Dendritic cell treated with granulocyte-macrophage colony-stimulating factor and Interleukin-4, amounts not matched to agents 40 ng/mL and 50 ng/mL, for 4 days (primary cell): ENCODE results near the gene APOBEC3B.

Experiments
- H3K27ac Mint-ChIP-seq: one replicate; pipeline ENCODE4 v1.8.0; 2022; ENCODE audit warnings: mild to moderate bottlenecking, mixed read lengths
- H3K27me3 Mint-ChIP-seq: one replicate; pipeline ENCODE4 v1.8.0; 2022; ENCODE audit warnings: mild to moderate bottlenecking, mixed read lengths
- H3K36me3 Mint-ChIP-seq: one replicate; pipeline ENCODE4 v1.8.0; 2022; ENCODE audit warnings: low read depth, mixed read lengths
- H3K4me1 Mint-ChIP-seq: one replicate; pipeline ENCODE4 v1.8.0; 2022; ENCODE audit warnings: low read depth, mixed read lengths
- H3K4me3 Mint-ChIP-seq: one replicate; pipeline ENCODE4 v1.8.0; 2022; ENCODE audit warnings: mild to moderate bottlenecking, moderate library complexity, mixed read lengths
- H3K9me3 Mint-ChIP-seq: one replicate; pipeline ENCODE4 v1.8.0; 2022; ENCODE audit warnings: mixed read lengths
- intact Hi-C: fragments of 100-400 bp; cut with micrococcal nuclease; formaldehyde crosslinking; loops from one replicate; pipeline ENCODE4 v1.15.0; 2022

APOBEC3B gene

DNA sequence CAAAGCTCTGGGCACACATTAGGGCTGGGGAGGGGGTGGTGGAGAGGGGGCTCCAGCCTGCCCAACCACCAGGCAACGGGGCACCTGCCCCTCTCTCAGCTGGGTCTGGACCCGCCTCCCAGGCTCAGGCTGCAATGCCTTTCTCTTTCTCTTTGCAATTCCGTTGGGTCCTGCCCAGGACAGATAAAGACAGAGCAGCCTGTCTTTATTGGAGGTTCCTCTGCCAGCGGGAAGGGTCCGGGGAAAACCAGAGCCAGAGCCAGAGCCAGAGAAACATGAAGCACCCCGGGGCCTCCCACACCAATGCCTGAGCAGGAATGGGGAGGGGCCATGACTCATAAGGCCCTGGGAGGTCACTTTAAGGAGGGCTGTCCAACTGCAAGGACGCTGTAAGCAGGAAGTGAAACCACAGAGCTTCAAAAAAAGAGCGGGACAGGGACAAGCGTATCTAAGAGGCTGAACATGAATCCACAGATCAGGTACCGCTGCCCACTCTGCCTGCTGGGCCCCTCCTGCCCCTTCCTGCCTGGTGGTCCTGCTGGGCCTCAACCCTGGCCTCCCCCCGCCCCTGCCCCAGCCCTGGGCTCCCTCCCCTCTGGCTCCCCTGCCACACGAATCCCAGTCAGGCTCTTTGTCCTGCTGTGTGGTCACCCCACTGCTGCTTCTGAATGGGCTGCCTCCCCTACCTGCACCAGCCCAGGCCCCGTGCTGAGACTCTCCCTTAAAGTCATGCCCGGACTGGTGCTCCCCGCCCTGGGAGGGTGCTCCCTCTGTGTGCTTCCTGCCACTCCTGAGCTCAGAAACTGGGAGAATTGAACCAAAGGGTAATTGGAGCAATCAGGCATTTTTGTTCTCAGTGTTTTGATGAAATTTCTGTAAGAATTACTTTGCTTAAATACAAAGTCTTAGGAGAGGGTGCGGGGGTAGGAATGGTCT is at the start of gene APOBEC3B:
Gene APOBEC3B, plus strand, starts transcription at position 356 of the 936 bp plus-strand sequence. Its CDS starts 107 bp downstream, at position 463.
- H3K9me3 Mint-ChIP-seq = peaks cover 10% of the 10 kb centered on the region
- peaks cover 21% of the 10 kb centered on the region for H3K27me3 Mint-ChIP-seq
- intact Hi-C loops = no loop called here
- peak within 1 kb of the TSS; percentile 74 for H3K4me3 Mint-ChIP-seq
- peak within 1 kb of the TSS; percentile 84 for H3K27ac Mint-ChIP-seq
- peaks cover 30% of the 10 kb centered on the region for H3K4me1 Mint-ChIP-seq
- peaks cover 6% of the 10 kb centered on the region for H3K36me3 Mint-ChIP-seq

DNA sequence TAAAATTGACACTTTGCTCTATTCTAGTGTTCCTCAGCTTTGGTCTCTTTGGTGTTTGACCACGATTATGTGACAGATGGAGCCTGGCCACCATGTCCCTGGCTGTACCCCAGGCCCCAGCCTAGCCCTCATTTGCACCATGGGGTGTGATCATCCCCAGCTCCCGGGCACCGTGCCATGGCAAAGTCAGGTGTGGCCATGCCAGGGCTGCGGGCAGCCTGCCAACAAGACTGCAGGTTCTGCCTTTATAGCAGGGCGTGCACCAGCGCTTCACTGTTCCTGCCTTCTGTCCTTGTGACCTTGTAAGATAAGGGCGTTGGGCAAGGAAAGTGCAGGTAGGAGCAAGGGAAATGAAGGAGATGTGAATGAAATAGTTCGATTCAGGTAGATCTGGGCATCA is 47.1 kb upstream of the APOBEC3B start:
- peaks cover 43% of the 10 kb centered on the region for H3K4me1 Mint-ChIP-seq
- no peaks in the 10 kb centered on the region for H3K9me3 Mint-ChIP-seq
- H3K27ac Mint-ChIP-seq = no peak overlapping the region
- H3K4me3 Mint-ChIP-seq = no peak overlapping the region
- intact Hi-C loops = no loop called here
- peaks cover 74% of the 10 kb centered on the region for H3K27me3 Mint-ChIP-seq
- H3K36me3 Mint-ChIP-seq = no peaks in the 10 kb centered on the region

DNA sequence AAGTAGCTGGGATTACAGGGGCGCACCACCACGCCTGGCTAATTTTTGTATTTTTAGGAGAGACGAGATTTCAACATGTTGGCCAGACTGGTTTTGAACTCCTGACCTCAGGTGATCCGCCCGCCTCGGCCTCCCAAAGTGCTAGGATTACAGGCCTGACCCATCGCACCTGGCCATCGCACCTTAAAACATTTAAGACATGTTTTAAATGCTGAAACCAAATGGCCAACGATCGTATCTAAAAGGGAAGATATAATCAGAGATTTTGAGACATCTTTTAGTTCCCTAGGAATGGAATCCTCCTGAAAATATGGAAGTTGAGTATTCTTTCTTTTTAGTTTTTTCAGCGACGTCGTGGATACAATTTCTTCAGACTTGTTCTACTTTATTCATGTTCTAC is 46.5 kb upstream of the APOBEC3B start:
- Mint-ChIP-seq H3K9me3 (no peaks in the 10 kb centered on the region), H3K36me3 (no peaks in the 10 kb centered on the region), H3K4me3 (no peak overlapping the region), H3K27ac (no peak overlapping the region), H3K4me1 (peaks cover 43% of the 10 kb centered on the region), H3K27me3 (peaks cover 68% of the 10 kb centered on the region)
- intact Hi-C loops = no loop called here

DNA sequence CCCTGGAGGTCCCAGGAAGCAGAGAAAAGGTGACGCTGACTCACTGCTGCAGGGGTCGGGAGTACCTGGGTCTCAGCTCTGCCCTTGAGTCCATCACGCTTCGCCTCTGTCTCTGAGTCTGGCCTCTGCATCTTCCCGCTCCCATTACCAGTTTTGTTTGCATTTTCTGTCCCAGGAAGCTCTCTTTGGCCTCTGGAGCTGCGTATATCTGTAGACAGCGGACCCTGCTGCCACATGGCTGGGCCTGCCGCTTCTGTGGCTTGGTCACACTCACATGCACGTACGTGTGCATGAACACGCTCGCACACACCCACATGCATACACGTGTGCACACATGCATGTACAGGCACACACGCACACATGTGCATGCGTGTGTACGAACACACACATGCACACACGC is 45.6 kb upstream of the APOBEC3B start:
- Mint-ChIP-seq H3K9me3 (no peaks in the 10 kb centered on the region), H3K4me1 (peaks cover 49% of the 10 kb centered on the region), H3K27ac (peak overlapping the region; percentile 76), H3K27me3 (peaks cover 65% of the 10 kb centered on the region), H3K4me3 (no peak overlapping the region), H3K36me3 (no peaks in the 10 kb centered on the region)
- intact Hi-C loops = no loop called here

DNA sequence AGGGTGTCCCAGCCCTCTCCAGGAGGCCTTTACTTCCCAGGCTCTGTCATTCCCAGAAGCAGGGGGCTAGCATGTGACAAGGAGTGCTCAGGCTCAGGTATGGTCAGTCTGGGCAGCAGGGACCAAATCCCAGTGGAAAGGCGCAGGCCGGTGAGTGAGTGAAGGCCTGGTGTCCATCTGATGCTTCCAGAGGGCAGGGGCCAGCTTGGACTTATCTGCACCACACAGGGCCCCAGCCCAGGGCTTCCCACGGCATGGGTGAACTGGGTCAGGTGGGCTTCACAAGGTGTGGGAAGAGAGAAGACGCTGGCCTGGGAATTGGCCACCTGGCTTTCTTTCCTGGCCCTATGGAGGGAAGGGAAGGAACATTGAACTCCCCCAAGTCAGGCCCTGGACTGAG is 45.1 kb upstream of the APOBEC3B start:
- H3K36me3 Mint-ChIP-seq = no peaks in the 10 kb centered on the region
- no peaks in the 10 kb centered on the region for H3K9me3 Mint-ChIP-seq
- H3K4me1 Mint-ChIP-seq = peaks cover 53% of the 10 kb centered on the region
- peaks cover 63% of the 10 kb centered on the region for H3K27me3 Mint-ChIP-seq
- peak overlapping the region; percentile 76 for H3K27ac Mint-ChIP-seq
- intact Hi-C loops = no loop called here
- H3K4me3 Mint-ChIP-seq = no peak overlapping the region

DNA sequence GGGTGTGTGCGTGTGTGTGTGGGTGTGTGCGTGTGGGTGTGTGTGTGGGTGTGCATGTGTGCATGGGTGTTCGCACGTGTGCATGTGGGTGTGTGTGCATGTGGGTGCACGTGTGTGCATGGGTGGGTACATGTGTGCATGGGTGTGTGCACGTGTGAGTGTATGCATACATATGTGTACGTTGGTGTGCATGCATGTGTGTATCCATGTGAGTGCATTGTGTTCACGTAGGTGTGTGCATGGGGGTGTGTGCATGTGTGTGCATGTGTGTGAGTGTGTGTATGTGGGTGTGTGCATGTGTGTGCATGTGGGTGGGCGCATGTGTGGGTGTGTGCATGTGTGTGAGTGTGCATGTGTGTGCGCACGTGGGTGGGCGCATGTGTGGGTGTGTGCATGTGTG is 44.6 kb upstream of the APOBEC3B start:
- Mint-ChIP-seq H3K27me3 (peaks cover 60% of the 10 kb centered on the region), H3K27ac (peak overlapping the region; percentile 76), H3K4me1 (peaks cover 58% of the 10 kb centered on the region), H3K9me3 (no peaks in the 10 kb centered on the region), H3K36me3 (no peaks in the 10 kb centered on the region), H3K4me3 (no peak overlapping the region)
- intact Hi-C loops = no loop called here

DNA sequence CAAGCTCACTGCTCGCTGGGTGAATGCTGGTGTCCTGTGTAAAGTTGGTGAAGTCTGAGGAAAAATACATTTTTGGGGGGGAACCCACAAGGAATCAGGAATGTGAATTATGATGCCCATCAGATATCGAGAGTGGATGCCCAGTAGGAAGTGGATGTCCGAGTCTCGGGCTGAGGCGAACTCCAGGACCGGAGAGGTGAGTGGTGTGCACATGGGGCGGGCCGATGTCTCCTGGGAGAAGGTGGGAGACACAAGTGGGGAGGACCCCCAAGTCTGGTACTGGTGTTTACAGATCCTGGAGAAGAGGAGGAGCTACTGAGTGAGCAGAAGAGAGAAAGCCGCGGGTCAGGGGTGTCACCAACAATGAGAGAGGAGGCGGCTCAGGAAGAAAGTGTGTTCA is 43.9 kb upstream of the APOBEC3B start:
- H3K4me1 Mint-ChIP-seq = peaks cover 65% of the 10 kb centered on the region
- peak overlapping the region; percentile 7 for H3K27ac Mint-ChIP-seq
- intact Hi-C loops = no loop called here
- H3K27me3 Mint-ChIP-seq = peaks cover 56% of the 10 kb centered on the region
- H3K4me3 Mint-ChIP-seq = no peak overlapping the region
- H3K36me3 Mint-ChIP-seq = no peaks in the 10 kb centered on the region
- H3K9me3 Mint-ChIP-seq = no peaks in the 10 kb centered on the region

DNA sequence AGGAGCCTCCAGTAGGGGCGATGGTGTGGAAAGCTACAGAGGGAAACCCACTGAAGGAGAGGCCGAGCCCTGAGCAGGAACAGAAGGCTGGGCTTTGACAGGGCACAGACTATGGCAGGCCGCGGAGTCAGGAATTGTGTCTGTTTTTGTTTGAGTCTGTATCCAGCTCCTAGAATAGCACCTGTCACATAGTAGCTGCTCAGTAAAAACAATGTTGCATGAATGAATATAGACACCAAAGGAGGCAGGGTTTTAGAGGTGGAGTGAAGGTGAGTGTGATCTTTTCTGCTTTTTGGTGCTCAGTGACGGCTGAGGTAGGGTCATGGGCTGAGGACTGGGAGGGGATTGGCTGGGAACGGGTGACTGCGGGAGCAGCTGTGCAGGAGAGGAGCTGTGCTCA is 43.2 kb upstream of the APOBEC3B start:
- intact Hi-C loops = no loop called here
- no peaks in the 10 kb centered on the region for H3K36me3 Mint-ChIP-seq
- no peak overlapping the region for H3K27ac Mint-ChIP-seq
- no peak overlapping the region for H3K4me3 Mint-ChIP-seq
- peaks cover 51% of the 10 kb centered on the region for H3K27me3 Mint-ChIP-seq
- no peaks in the 10 kb centered on the region for H3K9me3 Mint-ChIP-seq
- peaks cover 72% of the 10 kb centered on the region for H3K4me1 Mint-ChIP-seq

DNA sequence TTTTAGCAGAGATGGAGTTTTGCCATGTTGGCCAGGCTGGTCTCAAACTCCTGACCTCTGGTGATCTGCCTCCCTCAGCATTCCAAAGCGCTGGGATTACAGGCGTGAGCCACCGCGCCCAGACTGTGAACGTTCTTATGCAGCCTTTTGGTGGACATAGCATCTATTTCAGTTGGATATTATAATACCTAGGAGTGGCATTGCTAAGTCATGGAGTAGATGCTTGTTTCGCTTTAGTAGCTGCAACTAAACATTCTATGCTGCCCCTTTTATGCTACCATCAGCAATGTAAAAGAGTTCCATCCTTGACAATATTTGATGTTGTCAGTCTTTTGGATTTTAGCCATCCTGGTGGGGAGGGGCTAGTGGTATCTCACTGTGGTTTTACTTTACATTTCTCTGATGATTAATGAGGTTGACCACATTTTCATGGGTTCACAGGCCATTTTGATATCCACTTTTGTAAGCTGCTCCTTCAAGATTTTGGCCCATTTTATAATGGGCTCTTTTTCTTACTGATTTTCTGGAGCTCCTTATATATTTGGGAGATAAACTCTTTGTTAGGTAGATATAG is 41.2 kb upstream of the APOBEC3B start:
- H3K36me3 Mint-ChIP-seq = no peaks in the 10 kb centered on the region
- peak overlapping the region; percentile 68 for H3K4me3 Mint-ChIP-seq
- H3K27me3 Mint-ChIP-seq = peaks cover 47% of the 10 kb centered on the region
- H3K27ac Mint-ChIP-seq = peak overlapping the region; percentile 87
- peaks cover 82% of the 10 kb centered on the region for H3K4me1 Mint-ChIP-seq
- intact Hi-C loops = loop anchor here (2.0 to 5.0 kb wide), 3 partner anchors 14 to 70 kb away; no protein-coding TSS in a partner anchor
- peaks cover 8% of the 10 kb centered on the region for H3K9me3 Mint-ChIP-seq

DNA sequence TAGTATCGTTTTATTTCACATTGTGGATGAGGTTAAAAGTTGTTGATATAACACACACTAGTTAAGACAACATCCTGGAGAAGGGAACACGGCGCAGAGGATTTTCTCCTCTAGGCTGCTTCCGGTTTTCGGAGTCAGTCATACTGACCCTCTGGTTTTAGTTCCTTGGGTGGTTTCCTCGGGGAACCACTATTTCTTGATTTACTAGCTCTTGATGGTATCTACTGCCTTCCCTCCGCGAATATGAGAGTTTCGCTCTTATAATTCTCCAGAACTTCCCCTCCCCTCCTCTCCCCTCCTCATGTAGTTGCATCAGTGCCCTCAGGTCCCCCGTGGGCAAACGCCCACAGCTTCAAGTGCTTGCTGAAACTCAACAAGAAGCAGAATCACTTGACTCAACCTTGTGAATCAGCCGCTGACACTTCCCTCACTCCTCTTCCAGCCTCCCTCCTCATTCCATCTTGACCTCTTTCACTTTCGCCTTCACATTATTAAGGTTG is 40.6 kb upstream of the APOBEC3B start:
- Mint-ChIP-seq H3K4me1 (peaks cover 82% of the 10 kb centered on the region), H3K4me3 (peak overlapping the region; percentile 68), H3K27me3 (peaks cover 48% of the 10 kb centered on the region), H3K9me3 (peaks cover 8% of the 10 kb centered on the region), H3K27ac (peak overlapping the region; percentile 87), H3K36me3 (no peaks in the 10 kb centered on the region)
- intact Hi-C loops = loop anchor here (2.0 to 5.0 kb wide), 3 partner anchors 13 to 71 kb away; no protein-coding TSS in a partner anchor

DNA sequence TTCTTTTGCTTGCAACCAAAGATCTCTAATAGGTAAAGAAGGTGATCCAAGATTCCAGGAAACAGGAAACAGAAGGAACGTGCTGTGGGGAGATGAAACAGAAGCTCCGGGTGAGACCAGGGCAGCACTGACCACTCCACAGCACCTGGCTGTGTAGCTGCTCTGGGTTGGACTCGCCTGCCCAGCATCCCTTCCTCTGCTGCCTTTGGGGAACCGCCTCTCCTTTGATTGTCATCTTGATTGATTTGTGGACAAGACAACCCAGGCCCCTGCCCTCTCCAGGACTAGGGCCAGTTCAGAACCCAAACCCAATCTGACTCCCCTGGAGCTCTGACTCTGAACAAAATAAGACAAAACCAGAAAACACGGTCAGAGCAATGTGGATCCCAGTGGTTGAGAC is 39.4 kb upstream of the APOBEC3B start:
- intact Hi-C loops = loop anchor here (5.0 kb wide), 1 partner anchor 35 kb away; no protein-coding TSS in a partner anchor
- Mint-ChIP-seq H3K27ac (peak overlapping the region; percentile 87), H3K27me3 (peaks cover 43% of the 10 kb centered on the region), H3K4me1 (peaks cover 82% of the 10 kb centered on the region), H3K9me3 (peaks cover 8% of the 10 kb centered on the region), H3K4me3 (peak overlapping the region; percentile 15), H3K36me3 (no peaks in the 10 kb centered on the region)

DNA sequence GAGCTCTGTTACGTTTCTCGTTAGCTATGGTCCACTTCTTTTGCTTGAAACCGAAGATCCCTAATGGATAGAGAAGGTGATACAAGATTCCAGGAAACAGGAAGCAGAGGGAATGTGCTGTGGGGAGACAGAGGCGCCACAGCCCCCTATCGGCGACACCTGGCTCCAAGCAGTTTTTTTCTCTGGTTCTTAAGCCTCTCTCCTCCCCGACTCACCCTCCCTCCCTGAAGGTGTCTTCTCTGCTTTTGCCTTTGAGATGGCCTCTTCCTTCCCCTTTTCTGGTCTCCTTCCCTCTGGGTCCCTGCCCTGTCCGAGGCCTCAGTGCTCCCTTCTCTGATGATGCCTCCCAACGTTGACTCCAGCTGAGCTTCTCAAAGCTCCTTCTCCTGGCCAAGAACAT is 38.9 kb upstream of the APOBEC3B start:
- intact Hi-C loops = loop anchor here (5.0 kb wide), 1 partner anchor 34 kb away; no protein-coding TSS in a partner anchor
- Mint-ChIP-seq H3K4me3 (peak overlapping the region; percentile 7), H3K27me3 (peaks cover 42% of the 10 kb centered on the region)

DNA sequence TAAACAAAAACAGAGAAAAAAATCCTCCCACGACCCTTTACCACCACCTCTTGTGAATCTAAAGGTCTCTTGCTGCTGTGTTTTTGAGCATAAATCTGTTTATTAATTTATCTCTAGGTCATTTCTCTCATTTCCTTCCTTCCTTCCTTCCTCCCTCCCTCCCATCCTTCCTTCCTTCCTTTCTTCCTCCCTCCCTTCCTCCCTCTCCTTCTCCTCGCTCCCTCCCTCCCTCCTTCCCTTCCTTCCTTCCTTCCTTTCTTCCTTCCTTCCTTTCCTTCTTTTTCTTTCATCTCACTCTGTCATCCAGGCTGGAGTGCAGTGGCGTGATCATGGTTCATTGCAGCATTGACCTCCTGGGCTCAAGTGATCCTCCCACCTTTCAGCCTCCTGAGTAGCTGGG is 38.3 kb upstream of the APOBEC3B start:
- H3K27ac Mint-ChIP-seq = peak overlapping the region; percentile 87
- peaks cover 82% of the 10 kb centered on the region for H3K4me1 Mint-ChIP-seq
- H3K4me3 Mint-ChIP-seq = no peak overlapping the region
- H3K9me3 Mint-ChIP-seq = peaks cover 8% of the 10 kb centered on the region
- intact Hi-C loops = loop anchor here (5.0 kb wide), 1 partner anchor 33 kb away; no protein-coding TSS in a partner anchor
- peaks cover 41% of the 10 kb centered on the region for H3K27me3 Mint-ChIP-seq
- no peaks in the 10 kb centered on the region for H3K36me3 Mint-ChIP-seq

More for the DNA sequence above, 38.9 kb upstream of the APOBEC3B start:
- H3K36me3 Mint-ChIP-seq = no peaks in the 10 kb centered on the region
- H3K9me3 Mint-ChIP-seq = peaks cover 8% of the 10 kb centered on the region
- peak overlapping the region; percentile 87 for H3K27ac Mint-ChIP-seq
- peaks cover 82% of the 10 kb centered on the region for H3K4me1 Mint-ChIP-seq

DNA sequence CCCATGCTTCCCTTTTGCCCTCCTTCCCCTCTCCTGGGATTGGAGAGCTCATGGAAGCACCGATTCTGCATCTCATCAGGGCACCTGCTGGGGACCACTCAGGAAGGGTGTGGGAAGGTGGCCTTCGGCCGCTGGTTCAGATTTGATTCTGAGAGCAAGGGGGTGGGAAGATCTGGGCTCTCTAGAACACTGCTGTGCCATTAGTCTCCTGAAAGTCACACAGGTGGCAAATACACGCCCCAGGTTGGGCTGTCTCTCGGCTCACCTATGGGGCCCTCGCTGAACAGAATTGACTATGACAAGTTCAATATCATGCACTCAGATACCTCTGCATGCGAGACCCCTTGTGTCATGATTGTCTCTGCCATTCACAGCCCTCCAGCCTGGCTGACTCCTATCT is 37.5 kb upstream of the APOBEC3B start:
- intact Hi-C loops = loop anchor here (5.0 kb wide), 1 partner anchor 33 kb away; no protein-coding TSS in a partner anchor
- Mint-ChIP-seq H3K36me3 (no peaks in the 10 kb centered on the region), H3K27me3 (peaks cover 34% of the 10 kb centered on the region), H3K4me3 (no peak overlapping the region), H3K4me1 (peaks cover 79% of the 10 kb centered on the region), H3K9me3 (peaks cover 8% of the 10 kb centered on the region), H3K27ac (no peak overlapping the region)
